Liver (tissue), 3 donors: ENCODE data around the gene KDM2B.

Experiments
- ATF3 ChIP-seq: IDR thresholded peaks from 2 replicates; pipeline ENCODE4 v1.6.1; 2016; ENCODE audit warnings: antibody characterized with exemption
- CTCF ChIP-seq: fragments of 150-350 bp; IDR thresholded peaks from 2 replicates; pipeline ENCODE4 v1.5.1; 2017; ENCODE audit warnings: improper control_type of control experiment, low read depth, low read length; ENCODE audit not compliant: missing input control
- EGR1 ChIP-seq, 2 donors: IDR thresholded peaks; 2 replicates each; pipeline ENCODE4 v1.6.1; 2016 to 2018; ENCODE audit warnings: antibody characterized with exemption in 2 of 2, low read depth in 2 of 2
- GABPA ChIP-seq, 2 donors: IDR thresholded peaks in 1 of 2; conservative IDR thresholded peaks in 1 of 2; 2 replicates each; pipeline ENCODE4 v1.6.1; 2016; ENCODE audit warnings: antibody characterized with exemption in 2 of 2, mild to moderate bottlenecking in 1 of 2, moderate library complexity in 1 of 2
- HNF4A ChIP-seq, 2 donors: conservative IDR thresholded peaks; 2 replicates each; pipeline ENCODE4 v1.6.1; 2016; ENCODE audit warnings: antibody characterized with exemption in 2 of 2, mild to moderate bottlenecking in 2 of 2
- HNF4G ChIP-seq: IDR thresholded peaks from 2 replicates; pipeline ENCODE4 v1.6.1; 2016; ENCODE audit warnings: antibody characterized with exemption
- MAX ChIP-seq: IDR thresholded peaks from 2 replicates; pipeline ENCODE4 v1.6.1; 2016; ENCODE audit warnings: antibody characterized with exemption
- NR2F2 ChIP-seq: IDR thresholded peaks from 2 replicates; pipeline ENCODE4 v1.6.1; 2016; ENCODE audit warnings: antibody characterized with exemption
- RAD21 ChIP-seq, 2 donors: IDR thresholded peaks; 2 replicates each; pipeline ENCODE4 v1.6.1; 2016; ENCODE audit warnings: antibody characterized with exemption in 2 of 2, mild to moderate bottlenecking in 2 of 2
- REST ChIP-seq: IDR thresholded peaks from 2 replicates; pipeline ENCODE4 v1.6.1; 2016; ENCODE audit warnings: antibody characterized with exemption, mild to moderate bottlenecking
- SP1 ChIP-seq: IDR thresholded peaks from 2 replicates; pipeline ENCODE4 v1.6.1; 2018; ENCODE audit warnings: antibody characterized with exemption, mild to moderate bottlenecking
- TAF1 ChIP-seq: conservative IDR thresholded peaks from 2 replicates; pipeline ENCODE4 v1.6.1; 2016; ENCODE audit warnings: antibody characterized with exemption, mild to moderate bottlenecking
- YY1 ChIP-seq: IDR thresholded peaks from 2 replicates; pipeline ENCODE4 v1.6.1; 2016; ENCODE audit warnings: antibody characterized with exemption, mild to moderate bottlenecking
- TF ChIP-seq, protein P1 (sequence below): IDR thresholded peaks from 2 replicates; pipeline ENCODE4 v1.6.1; 2016; ENCODE audit warnings: antibody characterized with exemption
- donor health status: healthy.
- donor health status: healthy.

DNA sequence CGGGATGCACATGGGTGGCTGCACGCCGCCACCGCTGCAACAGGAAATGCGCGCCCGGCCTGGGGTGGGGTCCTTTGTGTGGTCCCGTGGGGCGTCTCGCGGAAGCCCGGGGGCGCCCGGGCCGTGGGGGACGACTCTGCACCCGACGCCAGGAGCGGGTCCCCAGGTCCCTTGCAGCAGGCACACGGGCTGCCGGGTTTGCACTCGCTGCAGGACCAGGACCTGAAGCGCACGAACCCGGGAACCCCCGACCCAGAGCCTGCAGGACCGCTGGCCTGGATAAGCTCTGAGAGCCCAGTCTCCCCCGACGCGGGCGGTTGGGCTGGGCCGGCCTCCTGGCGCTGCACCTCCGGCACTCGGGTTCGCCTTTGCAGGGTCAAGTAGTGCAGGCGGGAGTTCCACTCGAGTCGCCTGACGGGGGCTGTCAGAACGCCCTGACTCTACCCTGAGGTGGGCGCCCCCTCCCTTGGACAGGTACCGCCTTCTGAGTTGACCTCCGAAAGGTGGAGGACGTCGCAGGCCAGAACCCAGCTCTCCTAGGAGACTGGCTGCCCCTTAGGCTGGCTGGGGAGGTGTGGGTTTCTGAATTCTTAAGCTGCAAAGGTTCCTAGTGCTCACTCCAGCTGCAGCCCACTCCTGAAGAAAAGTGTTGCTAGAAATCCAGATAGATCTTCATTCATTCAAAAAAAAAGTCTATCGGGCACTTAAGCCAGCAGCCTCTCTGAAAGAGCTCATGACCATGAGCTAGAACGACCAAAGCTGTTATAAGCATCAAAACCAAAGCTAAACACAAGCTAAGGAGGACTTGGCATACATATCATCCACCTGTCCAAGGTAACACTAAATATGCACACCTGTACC lies 113.0 kb downstream of the KDM2B start:
- TF ChIP-seq MAX, result no peak
- TF ChIP-seq CTCF, result no peak
- no peak for TF ChIP-seq HNF4G
- no peak for TF ChIP-seq TAF1
- no peak for TF ChIP-seq EGR1 (IDR thresholded peaks at IDR 0.05; ENCODE audit: low read depth in 2 of 2)
- no peak for TF ChIP-seq HNF4A (conservative IDR thresholded peaks at IDR 0.05)
- TF ChIP-seq NR2F2, result no peak
- TF ChIP-seq REST, result no peak
- no peak for TF ChIP-seq GABPA (IDR thresholded peaks at IDR 0.05 in 1 of 2, conservative IDR thresholded peaks at IDR 0.05 in 1 of 2)
- no peak for TF ChIP-seq YY1
- TF ChIP-seq, protein P1, sequence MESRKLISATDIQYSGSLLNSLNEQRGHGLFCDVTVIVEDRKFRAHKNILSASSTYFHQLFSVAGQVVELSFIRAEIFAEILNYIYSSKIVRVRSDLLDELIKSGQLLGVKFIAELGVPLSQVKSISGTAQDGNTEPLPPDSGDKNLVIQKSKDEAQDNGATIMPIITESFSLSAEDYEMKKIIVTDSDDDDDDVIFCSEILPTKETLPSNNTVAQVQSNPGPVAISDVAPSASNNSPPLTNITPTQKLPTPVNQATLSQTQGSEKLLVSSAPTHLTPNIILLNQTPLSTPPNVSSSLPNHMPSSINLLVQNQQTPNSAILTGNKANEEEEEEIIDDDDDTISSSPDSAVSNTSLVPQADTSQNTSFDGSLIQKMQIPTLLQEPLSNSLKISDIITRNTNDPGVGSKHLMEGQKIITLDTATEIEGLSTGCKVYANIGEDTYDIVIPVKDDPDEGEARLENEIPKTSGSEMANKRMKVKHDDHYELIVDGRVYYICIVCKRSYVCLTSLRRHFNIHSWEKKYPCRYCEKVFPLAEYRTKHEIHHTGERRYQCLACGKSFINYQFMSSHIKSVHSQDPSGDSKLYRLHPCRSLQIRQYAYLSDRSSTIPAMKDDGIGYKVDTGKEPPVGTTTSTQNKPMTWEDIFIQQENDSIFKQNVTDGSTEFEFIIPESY, result no peak
- TF ChIP-seq ATF3, result no peak
- no peak for TF ChIP-seq SP1
- no peak for TF ChIP-seq RAD21 (IDR thresholded peaks at IDR 0.05)
